Stimulated activated CD4-positive, alpha-beta T cell treated with anti-CD3 and anti-CD28 coated beads, Interleukin-12 subunit alpha, Interleukin-12 subunit beta, amount 100 ng/mL, for 48 hours (primary cell): ENCODE data around the gene CLASP1.

Source experiments
- DNase-seq, 3 donors: peaks; one replicate each; pipeline ENCODE4 v3.0.0-alpha.2; 2020; ENCODE audit warnings: low read depth in 2 of 3, low spot score in 1 of 3

Gene CLASP1

GRCh38 chr2:121429927-121430520, 219.2 kb downstream of the CLASP1 start:
- no peak for DNase-seq

GRCh38 chr2:121429119-121429903, 220.0 kb downstream of the CLASP1 start:
- DNase-seq, result no peak

- no peak for DNase-seq
Measured at GRCh38 chr2:121427187-121427689, 222.0 kb downstream of the CLASP1 start.

GRCh38 chr2:121420486-121420885, 228.8 kb downstream of the CLASP1 start:
- no peak for DNase-seq

GRCh38 chr2:121419081-121419699, 230.1 kb downstream of the CLASP1 start:
- no peak for DNase-seq

GRCh38 chr2:121418494-121419058, 230.7 kb downstream of the CLASP1 start:
- no peak for DNase-seq

GRCh38 chr2:121417826-121418225, 231.4 kb downstream of the CLASP1 start:
- DNase-seq, result no peak

- no peak for DNase-seq
Measured at GRCh38 chr2:121415727-121416126, 233.5 kb downstream of the CLASP1 start.

- DNase-seq, result no peak
Measured at GRCh38 chr2:121412349-121412748, 236.9 kb downstream of the CLASP1 start.

- no peak for DNase-seq
Measured at GRCh38 chr2:121409966-121410365, 239.3 kb downstream of the CLASP1 start.

- no peak for DNase-seq
Measured at GRCh38 chr2:121409388-121409787, 239.9 kb downstream of the CLASP1 start.

- no peak for DNase-seq
Measured at GRCh38 chr2:121408641-121409040, 240.6 kb downstream of the CLASP1 start.

GRCh38 chr2:121405233-121405632, 244.0 kb downstream of the CLASP1 start:
- DNase-seq, result no peak

GRCh38 chr2:121400201-121400600, 249.1 kb downstream of the CLASP1 start:
- no peak for DNase-seq

GRCh38 chr2:121398853-121399252, 250.4 kb downstream of the CLASP1 start:
- DNase-seq, result no peak

GRCh38 chr2:121390082-121390692, 259.1 kb downstream of the CLASP1 start:
- no peak for DNase-seq

- no peak for DNase-seq
Measured at GRCh38 chr2:121388371-121388770, 260.9 kb downstream of the CLASP1 start.

- DNase-seq, result no peak
Measured at GRCh38 chr2:121387591-121388325, 261.5 kb downstream of the CLASP1 start.

- no peak for DNase-seq
Measured at GRCh38 chr2:121386707-121387106, 262.6 kb downstream of the CLASP1 start.

GRCh38 chr2:121386102-121386501, 263.2 kb downstream of the CLASP1 start:
- no peak for DNase-seq

GRCh38 chr2:121382744-121383143, 266.5 kb downstream of the CLASP1 start:
- DNase-seq, result no peak
